Forelimb muscle (tissue), 1 donor: ENCODE measurements around the gene CCDC88B. TPM values are rescaled to one million over a fixed set of nuclear protein-coding genes. Genes with fewer than 3 reads are reported as not detected.

ENCODE experiments used
- polyA plus RNA-seq: library from polyadenylated mRNA; unstranded; fragments of 120-200 nt; gene quantifications from one replicate; pipeline ENCODE4 v1.2.1, GENCODE V29; 2013; ENCODE audit not compliant: insufficient read length

CCDC88B gene
- polyA plus RNA-seq, 1 donor, result 3.9 TPM

Other genes with a start within 250 kb of the CCDC88B start
- gene MACROD1, start 174.1 kb upstream of the CCDC88B start, polyA plus RNA-seq, result 68.0 TPM
- gene STIP1, start 154.0 kb upstream of the CCDC88B start, polyA plus RNA-seq, result 137 TPM
- 7.4 TPM for gene FERMT3, start 133.5 kb upstream of the CCDC88B start, polyA plus RNA-seq
- 69.1 TPM for gene TRPT1, start 114.0 kb upstream of the CCDC88B start, polyA plus RNA-seq
- 19.8 TPM for gene NUDT22, start 113.9 kb upstream of the CCDC88B start, polyA plus RNA-seq
- gene DNAJC4, start 109.7 kb upstream of the CCDC88B start, polyA plus RNA-seq, result 65.1 TPM
- gene VEGFB, start 105.6 kb upstream of the CCDC88B start, polyA plus RNA-seq, result 94.3 TPM
- 43.2 TPM for gene FKBP2, start 99.1 kb upstream of the CCDC88B start, polyA plus RNA-seq
- gene PPP1R14B, start 93.3 kb upstream of the CCDC88B start, polyA plus RNA-seq, result 192 TPM
- 9.7 TPM for gene PLCB3, start 88.7 kb upstream of the CCDC88B start, polyA plus RNA-seq
- 27.5 TPM for gene BAD, start 55.5 kb upstream of the CCDC88B start, polyA plus RNA-seq
- gene GPR137, start 54.4 kb upstream of the CCDC88B start, polyA plus RNA-seq, result 22.0 TPM
- not detected for gene KCNK4, start 48.9 kb upstream of the CCDC88B start, polyA plus RNA-seq
- not detected for gene CATSPERZ, start 39.8 kb upstream of the CCDC88B start, polyA plus RNA-seq
- 35.5 TPM for gene ESRRA, start 34.7 kb upstream of the CCDC88B start, polyA plus RNA-seq
- 154 TPM for gene TRMT112, start 22.6 kb upstream of the CCDC88B start, polyA plus RNA-seq
- 133 TPM for gene PRDX5, start 22.1 kb upstream of the CCDC88B start, polyA plus RNA-seq
- gene RPS6KA4, start 19.0 kb downstream of the CCDC88B start, polyA plus RNA-seq, result 12.3 TPM
- not detected for gene SLC22A11, start 215.7 kb downstream of the CCDC88B start, polyA plus RNA-seq